Fibroblast of lung (primary cell): Measurements from ENCODE around the gene CAPG.

ENCODE experiments used
- CTCF ChIP-seq, 2 donors: IDR thresholded peaks in 1 of 2; conservative IDR thresholded peaks in 1 of 2; 1 replicate in 1 of 2; 2 replicates in 1 of 2; pipeline ENCODE4 v1.5.1; 2011 to 2012; ENCODE audit warnings: low read length in 2 of 2, control low read depth in 1 of 2, inconsistent platforms in 1 of 2, low read depth in 1 of 2, mild to moderate bottlenecking in 1 of 2
- EZH2 ChIP-seq: IDR thresholded peaks from 2 replicates; pipeline ENCODE4 v1.5.1; 2012; ENCODE audit warnings: low read length, control low read depth, mild to moderate bottlenecking; ENCODE audit errors: missing control alignments

GRCh38 chr2:85393836-85394235 is 16.3 kb downstream of the CAPG start:
- TF ChIP-seq CTCF (conservative IDR thresholded peaks at IDR 0.05 in 1 of 2, IDR thresholded peaks at IDR 0.05 in 1 of 2; ENCODE audit: low read depth in 1 of 2, low read length in 2 of 2) (no peak), EZH2 (no peak)
